Astrocyte (in vitro differentiated cells and primary cell): ENCODE data around the gene LCK.

Experiments
- CTCF ChIP-seq: IDR thresholded peaks from 2 replicates; pipeline ENCODE4 v1.5.1; 2011; ENCODE audit warnings: low read depth, mild to moderate bottlenecking, inconsistent platforms, low read length, moderate library complexity; ENCODE audit not compliant: insufficient read depth
- EZH2 ChIP-seq: IDR thresholded peaks from 2 replicates; pipeline ENCODE4 v1.6.1; 2012; ENCODE audit warnings: mild to moderate bottlenecking, low read length, inconsistent platforms; ENCODE audit not compliant: insufficient read depth

GRCh38 chr1:32221980-32222755, 28.9 kb upstream of the LCK start, which contains the start of the genes EIF3I and TMEM234:
- TF ChIP-seq CTCF (no peak), EZH2 (no peak)
